Mucosa of stomach (tissue), 1 donor: Measurements from ENCODE around the gene RHOV.

Experiments
- H3K27me3 ChIP-seq: one replicate; pipeline ENCODE4 v1.7.0; 2013; ENCODE audit warnings: mild to moderate bottlenecking, low read length; ENCODE audit not compliant: control insufficient read depth, insufficient read depth
- H3K36me3 ChIP-seq: one replicate; pipeline ENCODE4 v1.7.0; 2013; ENCODE audit warnings: low read length; ENCODE audit not compliant: control insufficient read depth, insufficient read depth
- H3K4me1 ChIP-seq: one replicate; pipeline ENCODE4 v1.7.0; 2013; ENCODE audit warnings: mild to moderate bottlenecking, low read length; ENCODE audit not compliant: control insufficient read depth, insufficient read depth
- H3K4me3 ChIP-seq: one replicate; pipeline ENCODE4 v1.7.0; 2013; ENCODE audit warnings: low read length
- H3K9ac ChIP-seq: one replicate; pipeline ENCODE4 v1.7.0; 2013; ENCODE audit warnings: mild to moderate bottlenecking, low read length, moderate library complexity
- H3K9me3 ChIP-seq: one replicate; pipeline ENCODE4 v1.7.0; 2013; ENCODE audit warnings: mild to moderate bottlenecking, low read length, moderate library complexity; ENCODE audit not compliant: control insufficient read depth
- donor health status: Pancreatic carcinoma.

The RHOV gene

DNA sequence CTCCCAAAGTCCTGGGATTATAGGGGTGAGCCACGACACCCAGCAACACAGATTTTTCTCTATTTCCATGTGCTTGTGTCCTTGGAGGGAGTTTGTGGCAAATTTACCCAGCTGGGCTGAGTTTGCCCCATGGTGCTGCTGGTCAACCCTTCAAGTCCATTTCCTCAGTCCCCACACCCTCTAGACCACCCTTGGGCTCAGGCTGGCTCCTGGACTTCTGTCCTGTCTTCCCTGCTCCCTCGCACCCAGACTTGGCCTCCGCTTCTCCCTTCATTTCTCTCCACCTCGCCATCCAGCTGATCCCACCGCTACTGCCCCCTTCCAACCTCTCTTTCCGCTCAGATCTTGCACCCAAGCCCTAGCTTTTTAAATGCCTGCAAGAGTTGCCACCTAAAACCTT is 7.3 kb upstream of the RHOV start:
- Histone ChIP-seq H3K36me3 (no peaks in the 10 kb centered on the region), H3K9ac (no peak overlapping the region), H3K27me3 (no peaks in the 10 kb centered on the region), H3K9me3 (no peaks in the 10 kb centered on the region), H3K4me1 (peaks cover 23% of the 10 kb centered on the region), H3K4me3 (no peak overlapping the region)

- Histone ChIP-seq H3K4me1 (peaks cover 23% of the 10 kb centered on the region), H3K9me3 (no peaks in the 10 kb centered on the region), H3K4me3 (no peak overlapping the region), H3K36me3 (no peaks in the 10 kb centered on the region), H3K9ac (peak overlapping the region; percentile 24), H3K27me3 (no peaks in the 10 kb centered on the region)
These were observed 5.6 kb upstream of the RHOV start for GRCh38 chr15:40879609-40880008.

- Histone ChIP-seq H3K4me3 (no peak overlapping the region), H3K27me3 (no peaks in the 10 kb centered on the region), H3K4me1 (peaks cover 23% of the 10 kb centered on the region), H3K36me3 (no peaks in the 10 kb centered on the region), H3K9ac (no peak overlapping the region), H3K9me3 (no peaks in the 10 kb centered on the region)
These were observed 4.8 kb upstream of the RHOV start for GRCh38 chr15:40878785-40879184.

DNA sequence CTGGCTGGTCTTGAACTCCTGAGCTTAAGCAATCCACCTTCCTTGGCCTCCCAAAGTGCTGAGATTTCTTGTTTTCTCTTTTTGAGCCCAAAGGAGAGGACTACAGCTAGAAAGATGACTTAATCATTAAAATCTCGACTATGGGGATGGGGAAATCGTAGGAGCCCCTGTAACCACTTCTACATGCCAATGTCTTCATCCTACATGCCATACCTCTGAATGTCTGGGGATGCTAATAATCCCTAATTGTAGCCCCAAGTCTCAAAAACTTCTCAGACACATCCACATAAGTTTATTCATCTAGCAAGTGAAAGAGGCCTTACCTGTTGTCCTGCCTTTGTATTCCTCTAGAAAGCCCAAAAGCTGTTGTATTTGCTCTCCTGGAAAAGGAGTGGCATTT is 3.7 kb upstream of the RHOV start:
- H3K9me3 ChIP-seq, result no peaks in the 10 kb centered on the region
- no peaks in the 10 kb centered on the region for H3K27me3 ChIP-seq
- H3K4me1 ChIP-seq, result peaks cover 26% of the 10 kb centered on the region
- H3K4me3 ChIP-seq, result no peak overlapping the region
- H3K36me3 ChIP-seq, result no peaks in the 10 kb centered on the region
- no peak overlapping the region for H3K9ac ChIP-seq

- H3K36me3 ChIP-seq, result no peaks in the 10 kb centered on the region
- H3K9ac ChIP-seq, result no peak overlapping the region
- no peaks in the 10 kb centered on the region for H3K9me3 ChIP-seq
- peaks cover 41% of the 10 kb centered on the region for H3K4me1 ChIP-seq
- H3K4me3 ChIP-seq, result no peak overlapping the region
- H3K27me3 ChIP-seq, result peaks cover 6% of the 10 kb centered on the region
These were observed 2.1 kb upstream of the RHOV start for GRCh38 chr15:40875991-40876730.

GRCh38 chr15:40872791-40873693 is 992 bp downstream of the RHOV start:
- no peaks in the 10 kb centered on the region for H3K9me3 ChIP-seq
- H3K9ac ChIP-seq, result peak overlapping the region; percentile 61
- peak overlapping the region; percentile 46 for H3K4me3 ChIP-seq
- H3K27me3 ChIP-seq, result peaks cover 6% of the 10 kb centered on the region
- H3K4me1 ChIP-seq, result peaks cover 32% of the 10 kb centered on the region
- H3K36me3 ChIP-seq, result no peaks in the 10 kb centered on the region

DNA sequence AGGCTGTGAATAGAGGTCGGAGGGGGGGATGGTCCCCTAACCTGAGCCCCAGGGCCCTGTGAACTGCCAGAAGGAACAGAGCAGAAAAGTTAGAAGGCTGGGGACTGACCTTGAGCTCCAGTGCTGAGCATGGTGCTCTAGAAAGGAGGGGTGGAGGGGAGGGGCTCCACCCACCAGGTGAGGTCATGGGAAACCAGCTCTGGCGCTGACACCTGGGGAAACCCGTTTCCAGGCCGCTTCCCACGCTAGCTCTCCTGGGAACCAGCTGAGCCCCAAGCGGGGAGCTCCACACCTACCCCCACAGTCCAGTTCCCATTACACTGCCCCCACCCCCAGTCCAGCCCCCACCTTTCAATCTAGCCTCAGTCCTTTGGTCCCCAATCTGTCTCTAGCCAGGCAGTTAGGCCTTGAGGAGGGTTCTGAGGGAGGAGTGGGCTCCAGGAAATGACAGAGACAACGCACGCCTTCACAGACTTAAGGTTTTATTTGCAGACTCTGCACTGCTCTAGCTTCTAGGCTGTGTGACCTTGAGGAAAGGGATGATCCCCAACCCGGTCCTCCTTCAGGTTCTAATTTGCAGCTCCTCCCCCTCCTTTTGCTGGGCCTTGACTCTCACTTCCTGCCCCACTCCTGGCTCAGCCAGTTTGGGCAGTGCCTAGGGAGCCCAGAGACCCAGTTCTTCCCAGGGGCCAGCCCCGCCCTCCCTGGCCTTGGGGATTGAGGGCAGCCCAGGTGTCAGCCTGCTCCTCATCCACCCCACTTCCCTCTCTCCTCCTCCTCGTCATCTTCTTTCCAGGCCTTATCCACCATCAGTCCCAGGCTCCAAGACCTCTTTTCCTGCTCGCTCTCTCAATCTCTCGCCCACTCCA is 2.1 kb downstream of the RHOV start:
- Histone ChIP-seq H3K27me3 (peaks cover 6% of the 10 kb centered on the region), H3K9ac (peak overlapping the region; percentile 63), H3K9me3 (no peaks in the 10 kb centered on the region), H3K4me1 (peaks cover 32% of the 10 kb centered on the region), H3K36me3 (no peaks in the 10 kb centered on the region), H3K4me3 (no peak overlapping the region)

DNA sequence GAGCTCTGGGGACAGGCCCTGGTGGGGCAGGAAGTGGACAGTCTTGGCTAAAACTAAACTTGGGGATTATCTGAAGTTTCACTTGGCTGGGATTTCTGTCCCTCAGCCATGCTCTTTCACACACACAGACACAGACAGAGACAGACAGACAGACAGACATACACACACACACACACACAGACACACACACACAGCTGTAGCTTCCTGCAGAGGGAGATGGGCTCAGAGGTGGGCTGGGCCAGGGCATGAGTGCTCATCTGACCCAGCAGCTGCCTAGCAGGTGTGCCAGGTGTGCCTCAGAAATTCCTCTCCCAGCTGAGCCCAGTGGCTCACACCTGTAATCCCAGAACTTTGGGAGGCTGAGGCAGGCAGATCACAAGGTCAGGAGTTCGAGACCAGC is 3.3 kb downstream of the RHOV start:
- Histone ChIP-seq H3K4me1 (peaks cover 40% of the 10 kb centered on the region), H3K4me3 (no peak overlapping the region), H3K9me3 (no peaks in the 10 kb centered on the region), H3K27me3 (peaks cover 6% of the 10 kb centered on the region), H3K36me3 (no peaks in the 10 kb centered on the region), H3K9ac (peak overlapping the region; percentile 35)

DNA sequence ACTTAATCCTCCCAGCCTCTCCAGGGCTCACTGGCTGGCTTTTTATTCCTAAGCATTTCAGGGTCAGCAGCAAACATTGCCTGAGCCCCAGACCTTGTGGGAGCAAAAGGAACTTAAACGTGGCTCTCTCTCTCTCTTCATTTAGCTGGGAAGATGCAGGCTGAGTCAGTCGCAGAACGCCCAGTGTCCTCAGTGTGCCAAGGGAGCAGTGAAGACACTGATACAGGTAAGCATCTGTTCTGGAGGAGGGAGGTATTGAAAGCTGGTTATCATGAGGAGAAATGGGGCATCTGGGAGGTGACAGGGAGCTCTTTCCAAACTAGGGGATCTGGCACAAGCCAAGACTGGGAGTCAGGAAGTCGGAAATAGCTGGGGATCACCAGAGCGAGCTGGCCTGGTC is 4.3 kb downstream of the RHOV start:
- H3K4me1 ChIP-seq, result peaks cover 47% of the 10 kb centered on the region
- no peak overlapping the region for H3K9ac ChIP-seq
- no peaks in the 10 kb centered on the region for H3K36me3 ChIP-seq
- H3K9me3 ChIP-seq, result no peaks in the 10 kb centered on the region
- no peak overlapping the region for H3K4me3 ChIP-seq
- H3K27me3 ChIP-seq, result peaks cover 6% of the 10 kb centered on the region

DNA sequence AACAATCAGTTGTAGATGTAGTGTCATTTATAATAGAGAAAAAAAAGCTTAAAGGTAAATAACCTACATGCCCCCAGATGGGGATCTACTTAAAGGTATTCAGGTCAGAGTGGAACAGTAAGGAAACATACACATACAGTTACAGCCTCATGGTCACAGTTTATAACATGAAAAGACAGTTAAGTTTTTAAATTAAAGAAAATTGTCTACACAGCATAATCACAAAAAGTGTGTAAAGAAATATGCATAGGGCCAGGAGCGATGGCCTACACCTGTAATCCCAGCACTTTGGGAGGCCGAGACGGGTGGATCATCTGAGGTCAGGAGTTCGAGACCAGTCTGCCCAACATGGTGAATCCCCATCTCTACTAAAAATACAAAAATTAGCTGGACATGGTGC is 6.8 kb downstream of the RHOV start:
- H3K9me3 ChIP-seq, result no peaks in the 10 kb centered on the region
- peaks cover 3% of the 10 kb centered on the region for H3K27me3 ChIP-seq
- no peak overlapping the region for H3K4me3 ChIP-seq
- H3K36me3 ChIP-seq, result no peaks in the 10 kb centered on the region
- peaks cover 54% of the 10 kb centered on the region for H3K4me1 ChIP-seq
- H3K9ac ChIP-seq, result no peak overlapping the region

GRCh38 chr15:40863660-40864270 is 10.3 kb downstream of the RHOV start:
- Histone ChIP-seq H3K9me3 (no peaks in the 10 kb centered on the region), H3K27me3 (no peaks in the 10 kb centered on the region), H3K4me3 (no peak overlapping the region), H3K36me3 (no peaks in the 10 kb centered on the region), H3K4me1 (peaks cover 58% of the 10 kb centered on the region), H3K9ac (peak overlapping the region; percentile 61)
